Measurements from ENCODE around the gene IQSEC3.
A peak's percentile ranks its signal among the peaks of the same experiment; 100 is the strongest.
"Not testable (repeated sequence)": the region's sequence is repeated elsewhere in the genome, so short reads cannot be mapped to it uniquely, and the experiment has no call there.

Gene IQSEC3

DNA sequence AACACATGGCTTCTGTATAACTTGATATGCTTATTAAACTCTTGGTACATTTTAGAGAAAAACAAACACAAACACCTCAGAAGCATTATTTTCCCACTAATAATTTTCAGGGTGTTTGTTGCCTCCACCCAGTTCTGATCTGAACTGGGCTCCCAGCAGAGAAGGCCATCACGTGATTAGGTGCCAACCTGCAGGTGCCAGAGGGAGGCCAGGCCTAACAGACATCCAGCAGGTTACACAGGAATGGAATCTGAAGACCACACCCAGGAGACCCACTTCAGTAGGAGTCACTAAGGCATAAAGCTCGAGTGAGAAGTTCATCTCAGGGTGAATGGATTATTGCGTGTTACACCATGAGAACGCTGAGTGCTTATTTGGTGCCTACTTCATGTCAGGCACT is 138.5 kb downstream of the IQSEC3 start:
- no peak for DNase-seq

GRCh38 chr12:206746-207440 is 140.3 kb downstream of the IQSEC3 start:
- DNase-seq = no peak

- DNase-seq = no peak
Measured at GRCh38 chr12:207804-208203, 141.2 kb downstream of the IQSEC3 start.

DNA sequence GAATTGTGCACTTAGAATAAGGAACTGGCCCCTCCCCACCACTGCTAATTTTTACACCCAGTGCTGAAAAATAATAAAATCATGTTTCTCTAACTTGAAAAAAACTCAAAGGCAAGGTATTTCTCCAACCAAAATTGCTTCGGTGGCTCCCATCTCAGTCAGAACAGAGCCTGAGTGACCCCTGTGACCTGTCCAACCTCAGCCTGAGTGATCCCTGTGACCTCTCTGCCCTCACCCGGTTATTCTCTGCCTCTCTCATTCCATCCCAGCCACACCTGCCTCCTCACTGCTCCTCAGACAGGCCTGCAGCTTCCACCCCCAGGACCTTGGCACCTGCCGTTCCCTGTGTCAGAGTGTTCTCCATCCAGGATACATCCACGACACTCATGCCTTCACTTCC is 142.2 kb downstream of the IQSEC3 start:
- DNase-seq = no peak

GRCh38 chr12:209246-209645 is 142.7 kb downstream of the IQSEC3 start:
- DNase-seq = no peak

DNA sequence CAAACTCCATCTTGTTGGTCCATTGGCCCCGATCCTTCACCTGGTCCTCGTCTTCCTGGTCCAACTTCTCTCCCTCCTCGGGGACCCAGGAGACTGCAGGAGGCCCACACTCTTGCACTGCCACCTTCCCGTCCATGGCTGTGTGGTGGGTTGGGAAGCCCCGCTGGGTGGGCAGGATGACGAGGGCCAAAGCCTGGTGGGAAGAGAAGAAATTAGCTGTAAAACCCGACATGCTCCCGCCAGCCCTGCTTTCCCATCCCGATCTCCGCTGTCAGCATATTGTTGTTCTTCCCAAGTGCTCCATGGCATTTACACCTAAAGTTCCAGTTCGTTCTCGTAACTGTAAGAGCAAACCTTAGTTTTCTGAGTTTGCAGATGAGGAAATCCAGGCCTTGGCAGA is 143.3 kb downstream of the IQSEC3 start:
- no peak for DNase-seq

GRCh38 chr12:210277-211141 is 143.9 kb downstream of the IQSEC3 start:
- DNase-seq = no peak

- no peak for DNase-seq
Measured at GRCh38 chr12:211142-211465, 144.5 kb downstream of the IQSEC3 start.

- no peak for DNase-seq
Measured at GRCh38 chr12:211639-212414, 145.3 kb downstream of the IQSEC3 start.

GRCh38 chr12:212415-212714 is 145.8 kb downstream of the IQSEC3 start:
- no peak for DNase-seq

GRCh38 chr12:212715-213526 is 146.4 kb downstream of the IQSEC3 start:
- no peak for DNase-seq

GRCh38 chr12:213527-213932 is 147.0 kb downstream of the IQSEC3 start:
- DNase-seq = no peak

DNA sequence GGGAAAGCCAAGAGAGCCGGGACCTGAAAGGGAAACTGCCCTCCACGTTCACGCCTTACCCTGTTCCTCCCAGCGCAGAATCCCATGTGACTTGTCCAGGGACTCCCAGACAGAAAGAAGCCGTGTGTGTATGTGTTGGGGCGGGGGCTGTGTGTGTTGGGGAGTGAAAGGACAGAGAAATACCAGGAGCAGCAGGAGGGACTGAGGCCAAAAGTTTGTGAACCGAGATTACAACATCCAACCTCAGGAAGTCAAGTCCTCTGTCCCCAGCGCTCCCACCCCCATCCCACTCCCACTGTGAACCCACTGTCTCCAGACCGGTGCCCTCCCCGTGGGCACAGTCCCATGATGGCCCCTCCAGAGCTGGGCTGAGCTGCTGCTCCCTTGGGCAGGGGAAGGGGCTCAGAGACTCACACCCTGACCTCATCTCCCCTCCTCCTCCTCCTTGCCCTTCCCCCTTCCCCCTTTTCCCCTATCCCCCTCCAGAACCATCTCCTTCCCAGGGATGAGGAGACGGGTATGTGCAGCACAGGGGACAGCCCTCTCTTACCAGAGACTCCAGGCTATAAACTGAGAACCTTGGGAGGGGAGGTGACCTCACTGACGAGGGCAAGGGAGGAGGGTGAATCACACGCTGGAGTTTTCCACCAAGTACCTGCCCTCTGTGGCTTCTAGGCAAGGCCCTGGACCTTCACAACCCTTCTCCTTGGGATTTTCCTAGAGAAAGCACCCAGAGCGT is 147.6 kb downstream of the IQSEC3 start, which contains the start of gene SLC6A12:
TSS of gene SLC6A12 (minus strand) at position 155 of the 739 bp plus-strand sequence. CDS start 4,171 bp downstream, outside the sequence.
- no peak for DNase-seq

DNA sequence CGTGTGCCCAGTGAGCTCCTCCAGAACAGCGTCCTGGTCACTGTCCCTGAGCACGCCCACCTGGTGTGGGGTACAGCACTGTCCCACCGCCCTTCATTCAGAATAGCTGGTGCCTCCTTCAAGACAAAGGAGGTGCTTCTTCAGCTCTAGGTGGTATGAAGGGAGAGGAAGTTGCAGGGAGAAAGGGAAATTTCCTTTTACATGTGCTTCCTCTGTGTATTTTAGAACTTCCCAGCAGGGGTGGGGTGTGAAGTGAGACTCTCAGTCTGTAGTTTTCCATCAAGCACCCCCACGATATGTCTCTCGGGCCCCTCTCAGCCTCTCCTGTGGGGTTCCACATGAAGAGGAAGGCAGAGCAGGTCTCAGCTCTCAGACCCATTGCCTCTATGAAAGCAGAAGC is 148.5 kb downstream of the IQSEC3 start:
- DNase-seq = no peak

DNA sequence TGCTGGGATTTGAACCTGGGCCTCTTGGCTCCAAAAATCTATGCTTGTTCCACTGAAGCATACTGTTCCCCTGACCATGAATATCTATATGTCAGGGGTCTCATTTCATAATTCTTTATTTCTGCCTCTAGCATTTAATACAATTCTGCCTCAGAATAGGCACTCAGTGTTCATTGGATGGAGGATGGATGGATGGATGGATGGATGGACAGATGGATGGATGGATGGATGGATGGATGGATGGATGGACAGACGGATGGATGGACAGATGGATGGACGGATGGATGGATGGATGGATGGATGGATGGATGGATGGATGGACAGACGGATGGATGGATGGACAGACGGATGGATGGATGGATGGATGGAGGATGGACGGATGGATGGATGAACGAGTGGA is 150.5 kb downstream of the IQSEC3 start:
- DNase-seq = not testable (repeated sequence)

- DNase-seq = no peak
Measured at GRCh38 chr12:218221-218620, 151.7 kb downstream of the IQSEC3 start.

DNA sequence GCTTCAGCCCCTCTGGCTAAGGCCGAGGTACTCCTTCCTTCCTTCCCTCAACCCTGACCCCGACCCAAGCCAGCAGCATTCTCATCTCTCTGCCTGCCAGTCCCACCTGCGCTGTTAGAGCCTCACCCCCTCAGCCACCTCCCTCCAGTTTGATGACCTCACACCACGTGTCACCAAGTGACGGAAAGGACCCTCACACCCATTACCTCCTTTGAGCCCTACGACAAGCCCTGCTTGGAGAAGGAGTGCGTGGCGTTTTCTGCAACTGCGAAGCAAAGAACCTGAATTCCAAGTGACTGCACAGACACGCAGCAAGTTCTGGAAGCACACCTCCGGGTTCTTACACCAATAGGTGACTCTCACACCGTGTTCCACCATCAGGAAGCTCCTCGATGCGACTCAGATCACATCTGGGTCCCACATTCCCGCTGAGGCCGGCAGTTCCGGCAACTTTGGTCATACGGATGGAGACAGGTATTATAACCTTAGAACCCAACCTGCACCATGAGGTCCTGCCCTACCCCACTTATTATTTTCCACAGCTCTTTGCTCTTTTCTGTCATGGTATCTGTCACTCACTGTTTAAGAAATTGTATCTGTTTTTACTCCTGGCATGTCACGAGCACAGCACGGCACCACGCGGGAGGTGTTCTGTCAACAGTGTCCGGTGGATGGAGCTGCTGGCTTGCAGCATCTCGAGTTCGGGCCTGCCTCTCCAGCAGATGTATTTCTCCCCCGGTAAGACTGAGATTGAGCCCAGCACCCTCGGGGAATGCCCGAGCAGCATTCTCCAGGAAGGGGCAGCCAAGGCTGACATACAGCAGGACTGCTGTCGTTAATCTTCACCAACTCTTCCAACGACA is 152.4 kb downstream of the IQSEC3 start:
- no peak for DNase-seq

GRCh38 chr12:219891-220352 is 153.4 kb downstream of the IQSEC3 start:
- peak; percentile 9 for DNase-seq

- no peak for DNase-seq
Measured at GRCh38 chr12:220491-220890, 153.9 kb downstream of the IQSEC3 start.

- DNase-seq = no peak
Measured at GRCh38 chr12:220946-221550, 154.5 kb downstream of the IQSEC3 start.

DNA sequence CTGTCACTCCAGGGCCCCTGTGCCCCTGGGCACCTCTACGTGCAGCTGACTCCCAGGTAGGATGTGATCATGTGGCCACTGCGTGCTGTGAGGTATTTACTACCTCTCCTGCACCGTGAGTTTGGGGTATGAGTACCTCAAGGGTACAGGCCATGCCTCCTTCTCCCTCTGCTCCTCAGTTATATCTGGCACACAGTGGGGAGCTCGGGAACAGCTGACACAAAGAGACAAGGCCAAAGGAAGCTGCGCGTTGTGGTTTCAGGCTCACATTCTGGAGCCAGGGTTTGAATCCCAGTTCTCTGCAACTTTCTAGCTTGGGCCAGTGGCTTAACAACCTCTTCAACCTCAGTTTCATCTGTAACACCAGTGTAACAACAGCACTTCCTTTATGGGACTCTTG is 155.2 kb downstream of the IQSEC3 start:
- DNase-seq = no peak

Measured in NCI-H187 treated with DMSO at 0.1 percent for 48 hours (cell line).